ENCODE measurements around the gene ITGAV.

The ITGAV gene

GRCh38 chr2:186718903-186719302 lies 129.0 kb downstream of the ITGAV start:
- DNase-seq (ENCODE audit: low spot score) = no peak
- Histone ChIP-seq H3K4me1 (ENCODE audit: control insufficient read depth in 2 of 2, insufficient read depth in 1 of 2, low read depth in 1 of 2, low read length in 2 of 2) (peaks cover 7 to 32% of the 10 kb centered on the region in 2 donors), H2BK15ac (ENCODE audit: low read length) (no peak overlapping the region), H3K27ac (replicated peaks; ENCODE audit: low read length) (peak overlapping the region; percentile 80), H3K4ac (ENCODE audit: low read length) (no peak overlapping the region), H3K23ac (ENCODE audit: low read depth, low read length, poor library complexity) (no peak overlapping the region), H3K4me2 (ENCODE audit: insufficient read depth, low read length, poor library complexity, severe bottlenecking) (no peak overlapping the region), H2AK5ac (ENCODE audit: low read depth, low read length) (no peak overlapping the region), H3K79me1 (ENCODE audit: low read depth, low read length) (no peaks in the 10 kb centered on the region), H2BK120ac (ENCODE audit: low read depth, low read length) (no peak overlapping the region), H2AFZ (ENCODE audit: low read length) (peak overlapping the region; percentile 39), H3K18ac (ENCODE audit: low read length) (no peak overlapping the region), H3K14ac (ENCODE audit: low read length) (no peak overlapping the region), H3K27me3 (ENCODE audit: control insufficient read depth in 3 of 3, insufficient read depth in 3 of 3, low read depth in 1 of 3, low read length in 3 of 3) (no peaks in the 10 kb centered on the region), H4K8ac (ENCODE audit: low read depth, low read length) (no peak overlapping the region), H3K36me3 (replicated peaks in 1 of 2; ENCODE audit: control insufficient read depth in 2 of 2, insufficient read depth in 2 of 2, low read length in 2 of 2) (no peaks in the 10 kb centered on the region), H2BK12ac (ENCODE audit: low read length) (no peak overlapping the region), H2BK5ac (ENCODE audit: low read length) (no peak overlapping the region), H3K9ac (ENCODE audit: low read depth, low read length, poor library complexity) (no peak overlapping the region), H3K4me3 (ENCODE audit: low read length in 2 of 2) (no peak overlapping the region), H3K9me3 (replicated peaks in 1 of 2; ENCODE audit: control insufficient read depth in 2 of 2, insufficient read depth in 1 of 2, low read depth in 1 of 2, low read length in 2 of 2) (no peaks in the 10 kb centered on the region), H4K91ac (ENCODE audit: low read depth, low read length, poor library complexity) (no peak overlapping the region)
- WGBS, 2 donors (ENCODE audit: extremely low coverage in 2 of 2, insufficient read length in 2 of 2, insufficient replicate concordance in 1 of 2) = no CpG with 5 or more reads among the region's 4 CpGs

- Histone ChIP-seq H4K91ac (ENCODE audit: low read depth, low read length, poor library complexity) (no peak overlapping the region), H3K9ac (ENCODE audit: low read depth, low read length, poor library complexity) (no peak overlapping the region), H3K14ac (ENCODE audit: low read length) (no peak overlapping the region), H3K23ac (ENCODE audit: low read depth, low read length, poor library complexity) (no peak overlapping the region), H2BK15ac (ENCODE audit: low read length) (no peak overlapping the region), H3K79me1 (ENCODE audit: low read depth, low read length) (no peaks in the 10 kb centered on the region), H2BK120ac (ENCODE audit: low read depth, low read length) (no peak overlapping the region), H3K18ac (ENCODE audit: low read length) (no peak overlapping the region), H3K4me2 (ENCODE audit: insufficient read depth, low read length, poor library complexity, severe bottlenecking) (no peak overlapping the region), H2AFZ (ENCODE audit: low read length) (no peak overlapping the region), H3K36me3 (replicated peaks in 1 of 2; ENCODE audit: control insufficient read depth in 2 of 2, insufficient read depth in 2 of 2, low read length in 2 of 2) (no peaks in the 10 kb centered on the region), H3K9me3 (replicated peaks in 1 of 2; ENCODE audit: control insufficient read depth in 2 of 2, insufficient read depth in 1 of 2, low read depth in 1 of 2, low read length in 2 of 2) (no peaks in the 10 kb centered on the region), H2AK5ac (ENCODE audit: low read depth, low read length) (no peak overlapping the region), H3K4me1 (ENCODE audit: control insufficient read depth in 2 of 2, insufficient read depth in 1 of 2, low read depth in 1 of 2, low read length in 2 of 2) (peaks cover 8 to 24% of the 10 kb centered on the region in 2 donors), H3K27ac (replicated peaks; ENCODE audit: low read length) (no peak overlapping the region), H3K4me3 (ENCODE audit: low read length in 2 of 2) (no peak overlapping the region), H3K4ac (ENCODE audit: low read length) (no peak overlapping the region), H3K27me3 (ENCODE audit: control insufficient read depth in 3 of 3, insufficient read depth in 3 of 3, low read depth in 1 of 3, low read length in 3 of 3) (no peaks in the 10 kb centered on the region), H2BK12ac (ENCODE audit: low read length) (no peak overlapping the region), H2BK5ac (ENCODE audit: low read length) (no peak overlapping the region), H4K8ac (ENCODE audit: low read depth, low read length) (no peak overlapping the region)
- no peak for DNase-seq (ENCODE audit: low spot score)
Measured at GRCh38 chr2:186721956-186722355, 132.1 kb downstream of the ITGAV start.

DNA sequence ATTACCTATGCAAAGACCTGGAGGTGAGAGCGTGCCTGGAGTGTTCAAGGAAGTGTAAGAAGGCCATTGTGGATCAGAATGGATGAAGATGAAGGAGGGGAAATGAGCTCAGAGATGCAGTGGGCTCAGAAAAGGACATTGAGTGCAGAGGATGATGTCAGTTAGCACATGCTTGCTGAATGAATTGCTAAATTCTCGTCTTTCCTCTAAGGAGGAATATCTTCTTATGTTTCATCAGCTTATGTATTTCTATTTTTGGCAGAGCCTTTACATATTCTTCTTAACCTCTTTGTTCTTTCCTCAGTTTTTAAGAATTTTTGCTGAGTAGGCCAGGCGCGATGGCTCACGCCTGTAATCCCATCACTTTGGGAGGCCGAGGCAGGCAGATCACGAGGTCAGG lies 134.9 kb downstream of the ITGAV start:
- Histone ChIP-seq H2BK120ac (ENCODE audit: low read depth, low read length) (no peak overlapping the region), H3K18ac (ENCODE audit: low read length) (no peak overlapping the region), H2BK12ac (ENCODE audit: low read length) (no peak overlapping the region), H3K27me3 (ENCODE audit: control insufficient read depth in 3 of 3, insufficient read depth in 3 of 3, low read depth in 1 of 3, low read length in 3 of 3) (no peaks in the 10 kb centered on the region), H2AK5ac (ENCODE audit: low read depth, low read length) (no peak overlapping the region), H3K14ac (ENCODE audit: low read length) (no peak overlapping the region), H2BK5ac (ENCODE audit: low read length) (no peak overlapping the region), H3K23ac (ENCODE audit: low read depth, low read length, poor library complexity) (no peak overlapping the region), H4K91ac (ENCODE audit: low read depth, low read length, poor library complexity) (no peak overlapping the region), H3K9ac (ENCODE audit: low read depth, low read length, poor library complexity) (no peak overlapping the region), H3K36me3 (replicated peaks in 1 of 2; ENCODE audit: control insufficient read depth in 2 of 2, insufficient read depth in 2 of 2, low read length in 2 of 2) (no peaks in the 10 kb centered on the region), H3K4ac (ENCODE audit: low read length) (no peak overlapping the region), H2AFZ (ENCODE audit: low read length) (no peak overlapping the region), H3K4me2 (ENCODE audit: insufficient read depth, low read length, poor library complexity, severe bottlenecking) (no peak overlapping the region), H3K27ac (replicated peaks; ENCODE audit: low read length) (no peak overlapping the region), H3K9me3 (replicated peaks in 1 of 2; ENCODE audit: control insufficient read depth in 2 of 2, insufficient read depth in 1 of 2, low read depth in 1 of 2, low read length in 2 of 2) (no peaks in the 10 kb centered on the region), H2BK15ac (ENCODE audit: low read length) (no peak overlapping the region), H3K4me3 (ENCODE audit: low read length in 2 of 2) (no peak overlapping the region), H3K79me1 (ENCODE audit: low read depth, low read length) (no peaks in the 10 kb centered on the region), H4K8ac (ENCODE audit: low read depth, low read length) (no peak overlapping the region), H3K4me1 (ENCODE audit: control insufficient read depth in 2 of 2, insufficient read depth in 1 of 2, low read depth in 1 of 2, low read length in 2 of 2) (peaks cover 5 to 7% of the 10 kb centered on the region in 2 donors)
- DNase-seq (ENCODE audit: low spot score) = no peak
- no CpG with 5 or more reads among the region's 7 CpGs for WGBS, 2 donors (ENCODE audit: extremely low coverage in 2 of 2, insufficient read length in 2 of 2, insufficient replicate concordance in 1 of 2)

GRCh38 chr2:186725783-186726182 lies 135.9 kb downstream of the ITGAV start:
- H2AFZ ChIP-seq (ENCODE audit: low read length) = no peak overlapping the region
- H3K27me3 ChIP-seq (ENCODE audit: control insufficient read depth in 3 of 3, insufficient read depth in 3 of 3, low read depth in 1 of 3, low read length in 3 of 3) = no peaks in the 10 kb centered on the region
- no peak overlapping the region for H3K18ac ChIP-seq (ENCODE audit: low read length)
- no peak overlapping the region for H2BK120ac ChIP-seq (ENCODE audit: low read depth, low read length)
- H3K4me2 ChIP-seq (ENCODE audit: insufficient read depth, low read length, poor library complexity, severe bottlenecking) = no peak overlapping the region
- no peak overlapping the region for H3K4me3 ChIP-seq (ENCODE audit: low read length in 2 of 2)
- DNase-seq (ENCODE audit: low spot score) = no peak
- H3K36me3 ChIP-seq (replicated peaks in 1 of 2; ENCODE audit: control insufficient read depth in 2 of 2, insufficient read depth in 2 of 2, low read length in 2 of 2) = no peaks in the 10 kb centered on the region
- no peak overlapping the region for H2BK15ac ChIP-seq (ENCODE audit: low read length)
- WGBS, 2 donors (ENCODE audit: extremely low coverage in 2 of 2, insufficient read length in 2 of 2, insufficient replicate concordance in 1 of 2) = no CpG with 5 or more reads among the region's 1 CpG
- no peak overlapping the region for H4K91ac ChIP-seq (ENCODE audit: low read depth, low read length, poor library complexity)
- peak overlapping the region; percentile 73 for H3K27ac ChIP-seq (replicated peaks; ENCODE audit: low read length)
- H2AK5ac ChIP-seq (ENCODE audit: low read depth, low read length) = no peak overlapping the region
- no peak overlapping the region for H3K23ac ChIP-seq (ENCODE audit: low read depth, low read length, poor library complexity)
- peaks cover 5 to 7% of the 10 kb centered on the region in 2 donors for H3K4me1 ChIP-seq (ENCODE audit: control insufficient read depth in 2 of 2, insufficient read depth in 1 of 2, low read depth in 1 of 2, low read length in 2 of 2)
- H3K79me1 ChIP-seq (ENCODE audit: low read depth, low read length) = no peaks in the 10 kb centered on the region
- no peak overlapping the region for H3K4ac ChIP-seq (ENCODE audit: low read length)
- no peaks in the 10 kb centered on the region for H3K9me3 ChIP-seq (replicated peaks in 1 of 2; ENCODE audit: control insufficient read depth in 2 of 2, insufficient read depth in 1 of 2, low read depth in 1 of 2, low read length in 2 of 2)
- no peak overlapping the region for H3K9ac ChIP-seq (ENCODE audit: low read depth, low read length, poor library complexity)
- H2BK5ac ChIP-seq (ENCODE audit: low read length) = no peak overlapping the region
- no peak overlapping the region for H3K14ac ChIP-seq (ENCODE audit: low read length)
- H4K8ac ChIP-seq (ENCODE audit: low read depth, low read length) = no peak overlapping the region
- H2BK12ac ChIP-seq (ENCODE audit: low read length) = no peak overlapping the region
